Karpas-422 (cell line): ENCODE data around the gene KSR1. TPM values are rescaled to one million over a fixed set of nuclear protein-coding genes. Genes with fewer than 3 reads are reported as not detected.
A peak's percentile ranks its signal among the peaks of the same experiment; 100 is the strongest.

ENCODE experiments used
- DNase-seq: peaks from one replicate; pipeline ENCODE4 v3.0.0-alpha.2; 2015
- H2AFZ ChIP-seq: fragments of 200-600 bp; sonication (generic); 2 replicates; pipeline ENCODE4 v1.6.1; 2014; ENCODE audit warnings: antibody characterized with exemption, low read length, mixed read lengths
- H3K27ac ChIP-seq: fragments of 200-600 bp; sonication (generic); 2 replicates; pipeline ENCODE4 v1.5.1; 2014; ENCODE audit warnings: mild to moderate bottlenecking, low read length, moderate library complexity
- H3K27me3 ChIP-seq: fragments of 200-600 bp; sonication (generic); 2 replicates; pipeline ENCODE4 v1.6.1; 2014; ENCODE audit warnings: low read length, mixed read lengths
- H3K36me3 ChIP-seq: fragments of 200-600 bp; sonication (generic); 2 replicates; pipeline ENCODE4 v1.6.1; 2014; ENCODE audit warnings: low read length, mixed read lengths; ENCODE audit not compliant: insufficient read depth
- H3K4me1 ChIP-seq: fragments of 200-600 bp; sonication (generic); 2 replicates; pipeline ENCODE4 v1.6.1; 2014; ENCODE audit warnings: mild to moderate bottlenecking, low read length, mixed read lengths
- H3K4me2 ChIP-seq: fragments of 200-600 bp; sonication (generic); 2 replicates; pipeline ENCODE4 v1.6.1; 2014; ENCODE audit warnings: low read length, low read depth, mild to moderate bottlenecking; ENCODE audit not compliant: poor library complexity, severe bottlenecking
- H3K4me3 ChIP-seq: fragments of 200-600 bp; sonication (generic); 2 replicates; pipeline ENCODE4 v1.5.1; 2014; ENCODE audit warnings: mild to moderate bottlenecking, antibody characterized with exemption, low read length, mixed read lengths
- H3K79me2 ChIP-seq: fragments of 200-600 bp; sonication (generic); 2 replicates; pipeline ENCODE4 v1.6.1; 2014; ENCODE audit warnings: mild to moderate bottlenecking, low read length, mixed read lengths
- H3K9ac ChIP-seq: fragments of 200-600 bp; sonication (generic); 2 replicates; pipeline ENCODE4 v1.6.0; 2014; ENCODE audit warnings: low read length
- H3K9me2 ChIP-seq: fragments of 200-600 bp; sonication (generic), shearing (Covaris generic); replicated peaks from 2 replicates; pipeline ENCODE4 v1.6.0; 2014; ENCODE audit warnings: mild to moderate bottlenecking, low read length, moderate library complexity; ENCODE audit not compliant: insufficient read depth
- H3K9me3 ChIP-seq: fragments of 300-700, 200-600 bp; sonication (generic); 2 replicates; pipeline ENCODE4 v1.6.1; 2014; ENCODE audit warnings: low read length, mixed read lengths
- H4K20me1 ChIP-seq: fragments of 200-600 bp; sonication (generic); 2 replicates; pipeline ENCODE4 v1.6.1; 2014; ENCODE audit warnings: mild to moderate bottlenecking, antibody characterized with exemption, low read length, low read depth; ENCODE audit not compliant: insufficient read depth
- total RNA-seq: library from RNA; depleted of rRNA; stranded (reverse); fragments of >200 nt; shearing (Covaris generic); gene quantifications from 2 replicates; pipeline ENCODE4 v1.2.3, GENCODE V29; 2014; ENCODE audit warnings: low replicate concordance

The KSR1 gene
- total RNA-seq, 1 experiment from 2014 or later, result 0.52 TPM

DNA sequence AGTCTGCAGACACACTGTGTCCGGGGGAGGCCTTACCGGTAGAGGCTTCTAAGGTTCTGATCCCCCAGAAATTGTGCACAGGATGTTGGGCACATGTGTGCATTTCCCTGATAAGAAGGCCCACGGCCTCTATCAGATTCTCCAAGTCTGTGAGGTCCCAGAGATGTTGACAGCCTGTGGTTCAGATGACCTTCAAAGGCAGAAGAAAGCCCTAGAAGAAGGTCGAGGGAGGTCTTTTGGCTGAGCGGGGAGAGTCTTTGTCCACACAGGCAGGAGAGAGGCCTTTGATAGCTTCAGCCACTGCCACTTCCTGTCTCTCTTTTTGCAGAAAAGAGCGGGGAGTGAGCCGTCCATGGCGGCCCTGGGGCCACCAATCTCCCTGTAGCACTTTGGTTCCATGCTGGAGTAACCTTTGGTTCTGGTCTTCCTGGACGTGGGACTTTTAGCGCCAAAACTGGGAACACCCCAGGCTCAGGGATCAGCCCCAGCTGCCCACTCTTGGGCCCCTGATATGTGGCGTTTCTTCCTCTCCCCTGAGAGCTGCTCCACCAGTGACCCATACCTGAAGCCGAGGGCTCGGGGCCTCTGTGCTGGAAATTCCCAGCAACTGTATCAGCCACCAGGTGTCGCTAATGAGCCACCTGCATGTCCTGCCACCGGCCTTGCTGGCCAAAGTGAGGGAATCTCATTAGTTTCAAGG is 146.6 kb downstream of the KSR1 start:
- H3K4me3 ChIP-seq, result no peak overlapping the region
- DNase-seq, result peak; percentile 86
- H2AFZ ChIP-seq, result no peak overlapping the region
- H3K9ac ChIP-seq, result no peak overlapping the region
- H3K27me3 ChIP-seq, result no peaks in the 10 kb centered on the region
- no peaks in the 10 kb centered on the region for H3K36me3 ChIP-seq
- no peak overlapping the region for H3K4me2 ChIP-seq
- H3K4me1 ChIP-seq, result no peaks in the 10 kb centered on the region
- no peaks in the 10 kb centered on the region for H3K79me2 ChIP-seq
- H3K9me3 ChIP-seq, result no peaks in the 10 kb centered on the region
- H3K9me2 ChIP-seq, result no peaks in the 10 kb centered on the region
- no peak overlapping the region for H3K27ac ChIP-seq
- peaks cover 5% of the 10 kb centered on the region; the same call in 1 of the 2 replicates for H4K20me1 ChIP-seq

DNA sequence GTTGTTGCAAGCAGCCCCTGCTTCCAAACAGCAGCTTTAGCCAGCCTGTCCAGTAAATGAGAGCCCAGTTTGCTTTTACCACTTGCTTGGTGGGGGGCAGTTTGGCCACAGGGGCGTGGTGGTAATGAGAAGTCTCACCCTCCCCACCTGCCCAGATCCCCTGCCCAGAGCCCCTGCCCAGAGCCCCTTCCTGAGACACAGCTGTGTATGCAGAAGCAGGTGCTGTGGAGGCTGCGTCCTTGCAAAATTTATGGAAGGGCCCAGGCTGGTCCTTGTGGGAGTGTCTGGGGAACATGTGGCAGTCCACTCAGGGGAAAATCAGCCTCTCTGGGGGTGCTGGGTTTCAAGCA is 147.1 kb downstream of the KSR1 start:
- Histone ChIP-seq H3K79me2 (no peaks in the 10 kb centered on the region), H3K4me1 (no peaks in the 10 kb centered on the region), H3K9ac (no peak overlapping the region), H3K9me3 (no peaks in the 10 kb centered on the region), H2AFZ (no peak overlapping the region), H3K27ac (no peak overlapping the region), H3K9me2 (no peaks in the 10 kb centered on the region), H3K4me2 (no peak overlapping the region), H3K27me3 (no peaks in the 10 kb centered on the region), H3K36me3 (no peaks in the 10 kb centered on the region), H3K4me3 (no peak overlapping the region), H4K20me1 (peaks cover 6% of the 10 kb centered on the region; the same call in 1 of the 2 replicates)
- DNase-seq, result no peak

DNA sequence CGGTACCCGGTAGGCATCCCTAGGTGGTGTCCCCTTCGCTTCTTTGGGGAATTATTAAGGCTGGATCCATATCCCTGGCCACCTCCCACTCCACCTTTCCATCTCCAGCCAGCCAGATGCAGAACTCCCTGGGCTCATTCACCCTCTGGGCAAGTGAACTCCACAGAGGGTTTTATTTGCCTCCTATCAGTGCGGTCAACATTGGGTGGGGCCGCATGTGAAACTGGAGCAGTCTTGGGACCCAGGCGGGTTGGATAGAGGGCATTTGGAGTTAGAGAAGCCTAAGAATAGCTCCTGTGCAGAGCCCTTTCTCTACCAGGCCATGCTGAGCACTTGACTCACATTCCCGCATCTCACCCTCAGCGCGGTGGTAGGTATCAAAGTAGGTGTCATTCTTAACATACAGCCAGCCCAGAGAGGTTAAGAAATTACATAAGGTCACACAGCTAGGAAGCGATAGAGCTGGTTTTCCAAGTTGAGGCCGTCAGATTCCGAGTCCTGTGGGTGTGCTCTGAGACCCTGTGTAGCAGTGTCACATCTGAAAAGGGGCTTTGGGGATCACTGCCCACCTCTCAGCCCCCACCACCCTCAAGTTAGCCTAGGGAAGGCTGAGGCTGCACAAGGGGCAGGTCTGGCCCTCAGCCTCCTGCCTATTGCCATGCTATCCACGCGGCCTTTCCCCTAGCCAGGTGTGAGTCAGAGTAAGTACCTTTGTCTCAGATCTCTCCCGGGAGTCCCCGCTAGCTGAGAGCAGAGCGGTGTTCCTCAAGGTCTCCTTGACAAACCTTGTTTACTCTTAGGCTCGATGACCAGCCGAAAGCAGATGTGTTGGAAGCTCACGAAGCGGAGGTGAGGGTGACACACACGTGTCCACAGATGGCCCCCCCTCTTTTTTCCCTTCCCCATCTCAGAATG is 147.9 kb downstream of the KSR1 start:
- DNase-seq, result no peak
- H3K36me3 ChIP-seq, result no peaks in the 10 kb centered on the region
- peaks cover 6% of the 10 kb centered on the region; the same call in 1 of the 2 replicates for H4K20me1 ChIP-seq
- H3K27ac ChIP-seq, result no peak overlapping the region
- no peaks in the 10 kb centered on the region for H3K79me2 ChIP-seq
- no peak overlapping the region for H2AFZ ChIP-seq
- no peaks in the 10 kb centered on the region for H3K9me2 ChIP-seq
- H3K4me2 ChIP-seq, result no peak overlapping the region
- no peaks in the 10 kb centered on the region for H3K9me3 ChIP-seq
- no peak overlapping the region for H3K4me3 ChIP-seq
- H3K9ac ChIP-seq, result no peak overlapping the region
- H3K4me1 ChIP-seq, result no peaks in the 10 kb centered on the region
- no peaks in the 10 kb centered on the region for H3K27me3 ChIP-seq

DNA sequence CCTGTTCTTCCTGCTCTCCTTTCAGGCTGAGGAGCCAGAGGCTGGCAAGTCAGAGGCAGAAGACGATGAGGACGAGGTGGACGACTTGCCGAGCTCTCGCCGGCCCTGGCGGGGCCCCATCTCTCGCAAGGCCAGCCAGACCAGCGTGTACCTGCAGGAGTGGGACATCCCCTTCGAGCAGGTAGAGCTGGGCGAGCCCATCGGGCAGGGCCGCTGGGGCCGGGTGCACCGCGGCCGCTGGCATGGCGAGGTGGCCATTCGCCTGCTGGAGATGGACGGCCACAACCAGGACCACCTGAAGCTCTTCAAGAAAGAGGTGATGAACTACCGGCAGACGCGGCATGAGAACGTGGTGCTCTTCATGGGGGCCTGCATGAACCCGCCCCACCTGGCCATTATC is 149.2 kb downstream of the KSR1 start:
- H3K79me2 ChIP-seq, result no peaks in the 10 kb centered on the region
- no peak overlapping the region for H2AFZ ChIP-seq
- H3K4me3 ChIP-seq, result no peak overlapping the region
- no peaks in the 10 kb centered on the region for H3K27me3 ChIP-seq
- H3K4me2 ChIP-seq, result no peak overlapping the region
- no peaks in the 10 kb centered on the region for H3K4me1 ChIP-seq
- peaks cover 11% of the 10 kb centered on the region; the same call in 1 of the 2 replicates for H4K20me1 ChIP-seq
- no peaks in the 10 kb centered on the region for H3K9me2 ChIP-seq
- no peak for DNase-seq
- no peak overlapping the region for H3K9ac ChIP-seq
- H3K9me3 ChIP-seq, result no peaks in the 10 kb centered on the region
- H3K27ac ChIP-seq, result no peak overlapping the region
- H3K36me3 ChIP-seq, result no peaks in the 10 kb centered on the region

DNA sequence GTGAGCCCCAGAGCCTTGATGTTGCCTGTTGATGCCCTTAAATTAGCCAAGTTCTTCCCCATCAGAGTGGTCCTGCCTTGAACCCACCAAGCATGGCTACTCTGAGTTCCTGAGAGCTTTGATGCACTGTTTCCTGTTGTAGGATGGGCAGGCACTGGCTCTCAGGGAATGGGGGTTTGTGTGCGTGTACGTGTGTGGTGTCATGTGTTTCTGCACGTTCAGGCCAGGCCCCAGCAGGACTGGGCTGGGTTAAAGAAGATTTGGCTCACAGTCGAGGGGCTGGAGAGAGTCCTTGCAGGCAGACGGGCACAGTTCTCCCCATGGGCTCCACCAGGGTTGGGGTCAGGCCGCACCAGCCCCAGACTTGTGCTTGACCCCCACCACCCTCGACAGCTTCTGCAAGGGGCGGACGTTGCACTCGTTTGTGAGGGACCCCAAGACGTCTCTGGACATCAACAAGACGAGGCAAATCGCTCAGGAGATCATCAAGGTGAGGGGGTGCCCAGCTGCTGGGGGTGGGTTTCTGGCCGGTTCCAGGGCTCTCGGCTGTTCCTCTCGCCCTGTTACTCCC is 151.4 kb downstream of the KSR1 start:
- Histone ChIP-seq H3K9me2 (no peaks in the 10 kb centered on the region), H3K79me2 (no peaks in the 10 kb centered on the region), H2AFZ (no peak overlapping the region), H3K27me3 (no peaks in the 10 kb centered on the region), H3K9me3 (no peaks in the 10 kb centered on the region), H3K36me3 (no peaks in the 10 kb centered on the region), H4K20me1 (peaks cover 11% of the 10 kb centered on the region; the same call in 1 of the 2 replicates), H3K9ac (no peak overlapping the region), H3K27ac (no peak overlapping the region), H3K4me3 (no peak overlapping the region), H3K4me2 (no peak overlapping the region), H3K4me1 (no peaks in the 10 kb centered on the region)
- no peak for DNase-seq

DNA sequence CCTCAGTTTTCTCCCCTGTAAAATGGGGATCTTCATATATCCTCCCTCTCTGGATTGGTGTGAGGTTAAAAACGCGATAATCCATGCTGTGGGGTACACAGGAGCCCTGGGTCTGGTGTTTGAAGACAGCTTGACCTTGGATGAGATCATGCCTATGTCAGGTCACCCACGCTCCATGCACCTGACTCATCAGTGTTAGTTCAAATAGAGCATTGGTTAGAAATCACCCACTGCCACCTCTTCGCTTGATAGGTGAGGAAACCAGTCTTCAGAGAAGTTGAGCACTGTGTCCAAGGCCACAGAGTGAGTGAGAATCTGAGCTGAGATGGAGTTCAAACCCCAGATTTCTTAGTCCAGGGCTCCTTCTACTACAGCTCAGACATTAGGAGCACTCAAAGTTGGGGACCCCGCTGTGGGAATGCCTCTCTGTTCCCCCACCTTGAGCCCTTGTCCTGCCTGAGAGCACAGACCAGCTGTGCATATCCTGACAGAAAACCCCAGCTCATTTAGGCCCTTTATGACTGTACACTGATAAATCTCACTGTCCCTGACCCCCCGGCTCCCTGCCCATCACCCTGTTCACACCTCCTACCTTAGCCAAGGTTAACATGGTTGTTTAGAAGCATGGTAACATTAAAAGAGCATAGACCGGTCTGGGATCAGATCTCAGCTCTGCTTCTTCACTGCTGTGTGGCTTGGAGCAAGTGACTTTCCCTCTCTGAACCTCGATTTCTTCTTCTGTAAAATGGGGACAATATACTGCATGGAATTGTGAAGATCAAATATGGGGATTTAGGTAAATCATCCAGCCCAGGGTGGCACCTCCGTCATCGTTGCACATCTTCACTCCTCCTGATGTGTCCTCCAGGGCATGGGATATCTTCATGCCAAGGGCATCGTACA is 152.3 kb downstream of the KSR1 start:
- Histone ChIP-seq H3K9ac (no peak overlapping the region), H3K36me3 (no peaks in the 10 kb centered on the region), H3K27ac (no peak overlapping the region), H3K9me2 (no peaks in the 10 kb centered on the region), H4K20me1 (peaks cover 8% of the 10 kb centered on the region; the same call in 1 of the 2 replicates), H3K4me2 (no peak overlapping the region), H3K4me3 (no peak overlapping the region), H3K9me3 (no peaks in the 10 kb centered on the region), H3K27me3 (no peaks in the 10 kb centered on the region), H3K4me1 (no peaks in the 10 kb centered on the region), H2AFZ (no peak overlapping the region), H3K79me2 (no peaks in the 10 kb centered on the region)
- no peak for DNase-seq

DNA sequence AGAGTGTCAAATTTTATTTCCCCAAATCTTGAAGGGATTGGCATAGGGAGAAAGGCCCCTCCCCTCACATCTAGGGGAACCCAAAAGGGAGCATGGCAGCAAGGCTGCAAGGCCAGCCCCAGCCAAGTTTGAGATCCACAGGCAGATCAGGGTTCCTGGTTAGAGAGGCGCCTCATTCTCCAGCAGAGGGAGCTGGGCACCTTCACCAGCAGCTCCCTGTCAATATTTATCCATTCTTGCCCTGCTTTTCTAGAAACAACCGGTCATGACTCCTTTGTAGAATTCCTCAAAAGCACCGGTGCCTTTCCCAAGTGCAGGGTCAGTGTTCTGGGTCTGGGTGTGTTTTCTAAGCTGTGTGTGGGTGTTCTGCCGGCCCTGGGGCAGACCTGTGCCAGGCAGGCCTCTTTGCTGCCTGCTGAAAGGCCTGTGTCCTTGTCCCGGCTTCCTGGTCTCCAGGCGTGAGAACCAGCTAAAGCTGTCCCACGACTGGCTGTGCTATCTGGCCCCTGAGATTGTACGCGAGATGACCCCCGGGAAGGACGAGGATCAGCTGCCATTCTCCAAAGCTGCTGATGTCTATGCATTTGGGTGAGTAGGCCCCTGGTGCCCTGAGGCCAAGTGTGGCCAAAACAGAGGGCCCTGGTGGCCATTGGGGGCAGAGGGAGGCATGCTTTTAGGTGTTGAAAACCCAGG is 153.5 kb downstream of the KSR1 start:
- Histone ChIP-seq H2AFZ (no peak overlapping the region), H3K9me3 (no peaks in the 10 kb centered on the region), H3K4me1 (no peaks in the 10 kb centered on the region), H3K79me2 (no peaks in the 10 kb centered on the region), H3K27me3 (no peaks in the 10 kb centered on the region), H3K4me2 (no peak overlapping the region), H3K9me2 (no peaks in the 10 kb centered on the region), H3K9ac (no peak overlapping the region), H3K36me3 (no peaks in the 10 kb centered on the region), H3K4me3 (no peak overlapping the region), H3K27ac (no peak overlapping the region), H4K20me1 (peaks cover 8% of the 10 kb centered on the region; the same call in 1 of the 2 replicates)
- peak; percentile 74 for DNase-seq
